Measurements from ENCODE around the gene CCDC186.

GRCh38 chr10:114117728-114118127 is 56.3 kb downstream of the CCDC186 start:
- TF ChIP-seq CTCF (IDR thresholded peaks at IDR 0.05; ENCODE audit: borderline replicate concordance, extremely low read depth, low read length, poor library complexity, severe bottlenecking) (no peak), EZH2 (IDR thresholded peaks at IDR 0.05; ENCODE audit: borderline replicate concordance, low read depth, low read length, severe bottlenecking) (no peak)

Measured in DND-41 (cell line).